Right lung (tissue), 5 donors: Measurements from ENCODE around the gene ZSCAN4. TPM values are rescaled to one million over a fixed set of nuclear protein-coding genes. Genes with fewer than 3 reads are reported as not detected.

Experiments
- DNase-seq, 2 donors: peaks; one replicate each; pipeline ENCODE4 v3.0.0-alpha.2; 2013
- polyA plus RNA-seq, 5 donors: library from polyadenylated mRNA; unstranded; fragments of 120-200 nt; gene quantifications; one replicate each; pipeline versions ENCODE4 v1.2.1 to v1.2.3, GENCODE V29; 2013; ENCODE audit warnings: inconsistent platforms in 1 of 5, low replicate concordance in 1 of 5; ENCODE audit not compliant: insufficient read length in 5 of 5, insufficient read depth in 1 of 5

Gene ZSCAN4
- polyA plus RNA-seq, 5 donors: 0.13 to 0.18 (median 0.15) TPM

- no peak for DNase-seq
Observed at GRCh38 chr19:57672466-57672865, 3.7 kb downstream of the ZSCAN4 start.

DNA sequence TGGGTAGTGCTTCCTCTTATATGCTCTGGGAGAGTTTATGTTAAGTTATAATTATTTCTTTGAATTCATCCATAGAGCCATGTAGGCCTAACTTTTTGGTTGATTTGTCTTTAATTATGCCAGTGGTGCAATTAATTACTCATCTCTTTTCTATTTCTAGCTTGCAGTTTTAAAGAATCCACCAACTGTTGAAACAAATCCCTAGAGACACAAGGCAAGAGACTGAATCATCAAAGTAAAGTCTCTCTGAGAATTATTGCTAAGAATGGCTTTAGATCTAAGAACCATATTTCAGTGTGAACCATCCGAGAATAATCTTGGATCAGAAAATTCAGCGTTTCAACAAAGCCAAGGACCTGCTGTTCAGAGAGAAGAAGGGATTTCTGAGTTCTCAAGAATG is 7.1 kb downstream of the ZSCAN4 start:
- no peak for DNase-seq

- DNase-seq: no peak
Observed at GRCh38 chr19:57682226-57682766, 13.6 kb downstream of the ZSCAN4 start.

GRCh38 chr19:57686727-57687126 is 18.0 kb downstream of the ZSCAN4 start:
- DNase-seq: no peak

DNA sequence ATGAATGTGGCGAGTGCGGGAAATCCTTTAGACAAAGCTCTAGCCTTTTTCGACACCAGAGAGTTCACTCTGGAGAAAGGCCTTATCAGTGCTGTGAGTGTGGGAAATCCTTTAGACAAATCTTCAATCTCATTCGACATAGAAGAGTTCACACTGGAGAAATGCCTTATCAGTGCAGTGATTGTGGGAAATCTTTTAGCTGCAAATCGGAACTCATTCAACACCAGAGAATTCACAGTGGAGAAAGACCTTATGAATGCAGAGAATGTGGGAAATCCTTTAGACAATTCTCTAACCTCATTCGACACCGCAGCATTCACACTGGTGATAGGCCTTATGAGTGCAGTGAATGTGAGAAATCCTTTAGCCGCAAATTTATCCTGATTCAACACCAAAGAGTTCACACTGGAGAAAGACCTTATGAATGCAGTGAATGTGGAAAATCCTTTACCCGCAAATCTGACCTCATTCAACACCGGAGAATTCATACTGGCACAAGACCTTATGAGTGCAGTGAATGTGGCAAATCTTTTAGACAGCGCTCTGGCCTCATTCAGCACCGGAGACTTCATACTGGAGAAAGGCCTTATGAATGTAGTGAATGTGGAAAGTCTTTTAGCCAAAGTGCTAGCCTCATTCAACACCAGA is 18.8 kb downstream of the ZSCAN4 start:
- DNase-seq: no peak

- no peak for DNase-seq
Observed at GRCh38 chr19:57688011-57688763, 19.5 kb downstream of the ZSCAN4 start.

- no peak for DNase-seq
Observed at GRCh38 chr19:57689750-57690149, 21.0 kb downstream of the ZSCAN4 start.

DNA sequence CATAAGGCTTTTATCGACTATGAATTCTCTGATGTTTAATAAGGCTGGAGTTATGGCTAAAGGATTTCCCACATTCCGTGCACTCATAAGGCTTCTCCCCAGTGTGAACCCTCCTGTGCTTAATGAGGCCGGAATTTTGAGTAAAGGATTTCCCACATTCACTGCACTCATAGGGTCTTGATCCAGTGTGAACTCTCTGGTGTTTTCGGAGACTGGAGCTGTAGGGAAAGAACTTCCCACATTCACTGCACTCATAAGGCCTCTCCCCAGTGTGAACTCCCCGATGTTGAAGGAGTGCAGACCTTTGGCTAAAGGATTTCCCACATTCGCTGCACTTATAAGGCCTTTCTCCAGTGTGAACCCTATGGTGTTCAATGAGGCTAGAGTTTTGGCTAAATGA is 32.9 kb downstream of the ZSCAN4 start:
- no peak for DNase-seq

- DNase-seq: no peak
Observed at GRCh38 chr19:57706346-57706745, 37.6 kb downstream of the ZSCAN4 start.

GRCh38 chr19:57708641-57709361 is 40.1 kb downstream of the ZSCAN4 start, which contains the start of gene ZNF154:
Gene ZNF154, minus strand, starts transcription at chr19:57709204. Its CDS starts 233 bp downstream, at chr19:57708971.
- DNase-seq: peak; percentile 84 to 88

DNA sequence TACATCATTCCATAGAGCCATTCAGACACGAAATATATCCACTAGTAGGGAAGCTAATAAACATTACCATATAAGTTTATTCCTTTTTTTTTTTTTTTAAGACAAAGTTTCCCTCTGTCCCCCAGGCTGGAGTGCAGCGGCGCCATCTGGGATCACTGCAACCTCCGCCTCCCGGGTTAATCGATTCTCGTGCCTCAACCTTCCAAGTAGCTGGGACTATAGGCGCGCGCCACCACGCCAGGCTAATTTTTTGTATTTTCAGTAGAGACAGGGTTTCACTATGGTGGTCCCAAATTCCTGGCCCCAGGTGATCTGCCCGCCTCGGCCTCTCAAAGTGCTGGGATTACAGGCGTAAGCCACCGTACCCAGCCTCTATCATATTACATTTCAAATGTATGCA is 40.9 kb downstream of the ZSCAN4 start:
- no peak for DNase-seq

GRCh38 chr19:57712222-57712621 is 43.5 kb downstream of the ZSCAN4 start:
- DNase-seq: no peak

- no peak for DNase-seq
Observed at GRCh38 chr19:57719424-57719823, 50.7 kb downstream of the ZSCAN4 start.

DNA sequence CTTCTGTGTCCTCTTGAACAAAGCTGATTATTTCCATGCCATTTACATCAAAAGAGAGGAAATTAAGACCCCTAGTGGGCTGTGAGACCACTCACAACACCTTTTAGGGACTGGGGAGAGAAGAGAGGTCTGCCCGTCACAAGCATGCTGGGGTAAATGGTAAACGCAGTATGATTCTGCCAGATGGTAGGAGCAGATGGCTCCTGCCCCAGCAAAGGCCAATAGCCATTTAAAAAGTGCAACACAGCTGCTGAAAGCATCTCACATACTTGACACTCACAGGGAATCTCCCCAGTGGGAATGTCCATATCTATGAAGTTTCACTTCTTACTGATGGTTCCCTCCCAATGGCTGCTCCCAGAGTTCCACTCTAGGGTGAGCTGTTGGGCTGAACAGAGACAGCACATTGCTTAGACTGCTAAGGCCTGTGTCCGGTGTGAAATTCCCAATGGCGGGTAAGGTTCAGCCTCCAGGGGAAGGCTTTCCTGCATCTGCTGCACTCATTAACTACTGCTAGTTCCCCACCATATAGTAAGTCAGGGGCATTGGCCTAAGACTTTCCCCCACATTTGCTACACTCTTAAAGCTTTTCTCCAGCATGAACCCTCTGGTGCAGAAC is 51.3 kb downstream of the ZSCAN4 start:
- no peak for DNase-seq

GRCh38 chr19:57720878-57721277 is 52.1 kb downstream of the ZSCAN4 start:
- DNase-seq: no peak

Other genes with a start within 250 kb of the ZSCAN4 start
- gene ZNF749, start 233.6 kb upstream of the ZSCAN4 start, polyA plus RNA-seq: 10 to 100 TPM in 4 of 5 donors, 1 to 10 TPM in 1; 8.7 to 13.1 (median 11.9) TPM
- 1 to 10 TPM; 2.3 to 5.4 (median 4.5) TPM for gene VN1R1, start 211.8 kb upstream of the ZSCAN4 start, polyA plus RNA-seq
- 10 to 100 TPM in 4 of 5 donors, 1 to 10 TPM in 1; 8.4 to 22.1 (median 19.2) TPM for gene ZNF772, start 191.4 kb upstream of the ZSCAN4 start, polyA plus RNA-seq
- 10 to 100 TPM; 19.5 to 32.5 (median 22.7) TPM for gene ZNF419, start 181.2 kb upstream of the ZSCAN4 start, polyA plus RNA-seq
- 10 to 100 TPM; 12.1 to 17.5 (median 16.5) TPM for gene ZNF773, start 169.0 kb upstream of the ZSCAN4 start, polyA plus RNA-seq
- 10 to 100 TPM; 15.0 to 21.2 (median 20.1) TPM for gene ZNF549, start 141.6 kb upstream of the ZSCAN4 start, polyA plus RNA-seq
- gene ZNF550, start 109.1 kb upstream of the ZSCAN4 start, polyA plus RNA-seq: 10 to 100 TPM; 16.2 to 31.2 (median 23.6) TPM
- 1 to 10 TPM; 6.6 to 9.3 (median 8.2) TPM for gene ZNF416, start 90.0 kb upstream of the ZSCAN4 start, polyA plus RNA-seq
- gene ZIK1, start 84.8 kb upstream of the ZSCAN4 start, polyA plus RNA-seq: 10 to 100 TPM; 11.4 to 23.8 (median 17.6) TPM
- gene ZNF530, start 69.0 kb upstream of the ZSCAN4 start, polyA plus RNA-seq: 1 to 10 TPM; 4.8 to 7.7 (median 6.0) TPM
- 10 to 100 TPM; 21.3 to 28.9 (median 26.7) TPM for gene ZNF134, start 54.7 kb upstream of the ZSCAN4 start, polyA plus RNA-seq
- 10 to 100 TPM; 31.0 to 45.4 (median 42.8) TPM for gene ZNF211, start 35.8 kb upstream of the ZSCAN4 start, polyA plus RNA-seq
- gene ZNF551, start 13.0 kb downstream of the ZSCAN4 start, polyA plus RNA-seq: 10 to 100 TPM; 12.9 to 22.0 (median 18.7) TPM
- gene ZNF154, start 40.3 kb downstream of the ZSCAN4 start, polyA plus RNA-seq: 10 to 100 TPM; 27.8 to 50.7 (median 41.1) TPM
- gene ZNF671, start 58.7 kb downstream of the ZSCAN4 start, polyA plus RNA-seq: 10 to 100 TPM; 17.5 to 25.8 (median 25.1) TPM
- 10 to 100 TPM; 25.0 to 44.2 (median 40.5) TPM for gene ZNF776, start 77.9 kb downstream of the ZSCAN4 start, polyA plus RNA-seq
- 10 to 100 TPM; 21.5 to 33.9 (median 29.1) TPM for gene ZNF586, start 100.7 kb downstream of the ZSCAN4 start, polyA plus RNA-seq
- gene ZNF552, start 146.0 kb downstream of the ZSCAN4 start, polyA plus RNA-seq: 10 to 100 TPM; 12.4 to 18.1 (median 16.4) TPM
- 10 to 100 TPM in 4 of 5 donors, 1 to 10 TPM in 1; 9.5 to 17.0 (median 13.7) TPM for gene ZNF587B, start 161.4 kb downstream of the ZSCAN4 start, polyA plus RNA-seq
- gene ZNF587, start 180.9 kb downstream of the ZSCAN4 start, polyA plus RNA-seq: 10 to 100 TPM; 23.3 to 39.1 (median 34.8) TPM
- gene ZNF814, start 220.1 kb downstream of the ZSCAN4 start, polyA plus RNA-seq: 10 to 100 TPM; 47.1 to 62.9 (median 61.2) TPM
- gene ZNF417, start 247.7 kb downstream of the ZSCAN4 start, polyA plus RNA-seq: 10 to 100 TPM; 19.6 to 41.3 (median 38.4) TPM